ENCODE data around the gene WNT3A. TPM values are rescaled to one million over a fixed set of nuclear protein-coding genes. Genes with fewer than 3 reads are reported as not detected.

Gene WNT3A
- total RNA-seq, 1 donor from 2014 or later: 6.0 TPM

DNA sequence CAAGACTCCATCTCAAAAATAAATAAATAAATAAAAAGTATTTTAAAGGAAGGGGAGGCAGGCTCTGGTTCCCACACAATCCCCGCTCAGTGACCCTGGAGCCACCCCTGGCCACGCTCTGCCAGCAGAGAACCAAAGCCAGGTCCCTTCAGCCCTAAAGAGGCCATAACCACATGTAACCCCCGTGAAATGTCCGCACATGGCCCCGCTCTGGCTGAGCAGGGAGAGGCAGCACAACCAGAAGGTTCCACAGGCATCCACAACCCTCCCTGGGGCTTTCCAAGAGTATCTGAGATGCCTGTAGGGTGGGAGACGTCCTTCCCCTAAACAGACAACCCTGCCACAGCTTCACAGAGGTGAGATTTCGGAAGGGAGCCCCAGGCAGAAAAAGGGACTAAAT is 74.3 kb downstream of the WNT3A start:
- no peak overlapping the region for H3K27ac ChIP-seq
- H3K27me3 ChIP-seq (ENCODE audit: low read depth): no peaks in the 10 kb centered on the region
- peak overlapping the region; percentile 85 for H3K4me3 ChIP-seq
- no peaks in the 10 kb centered on the region for H3K9me3 ChIP-seq
- peaks cover 35% of the 10 kb centered on the region for H3K4me1 ChIP-seq
- no peak for ATAC-seq
- intact Hi-C loops (cut with DNase I): no loop called here
- TF ChIP-seq, protein P1, sequence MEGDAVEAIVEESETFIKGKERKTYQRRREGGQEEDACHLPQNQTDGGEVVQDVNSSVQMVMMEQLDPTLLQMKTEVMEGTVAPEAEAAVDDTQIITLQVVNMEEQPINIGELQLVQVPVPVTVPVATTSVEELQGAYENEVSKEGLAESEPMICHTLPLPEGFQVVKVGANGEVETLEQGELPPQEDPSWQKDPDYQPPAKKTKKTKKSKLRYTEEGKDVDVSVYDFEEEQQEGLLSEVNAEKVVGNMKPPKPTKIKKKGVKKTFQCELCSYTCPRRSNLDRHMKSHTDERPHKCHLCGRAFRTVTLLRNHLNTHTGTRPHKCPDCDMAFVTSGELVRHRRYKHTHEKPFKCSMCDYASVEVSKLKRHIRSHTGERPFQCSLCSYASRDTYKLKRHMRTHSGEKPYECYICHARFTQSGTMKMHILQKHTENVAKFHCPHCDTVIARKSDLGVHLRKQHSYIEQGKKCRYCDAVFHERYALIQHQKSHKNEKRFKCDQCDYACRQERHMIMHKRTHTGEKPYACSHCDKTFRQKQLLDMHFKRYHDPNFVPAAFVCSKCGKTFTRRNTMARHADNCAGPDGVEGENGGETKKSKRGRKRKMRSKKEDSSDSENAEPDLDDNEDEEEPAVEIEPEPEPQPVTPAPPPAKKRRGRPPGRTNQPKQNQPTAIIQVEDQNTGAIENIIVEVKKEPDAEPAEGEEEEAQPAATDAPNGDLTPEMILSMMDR (IDR thresholded peaks at IDR 0.05): no peak
- H3K36me3 ChIP-seq: no peaks in the 10 kb centered on the region
- DNase-seq: peak; percentile 32

DNA sequence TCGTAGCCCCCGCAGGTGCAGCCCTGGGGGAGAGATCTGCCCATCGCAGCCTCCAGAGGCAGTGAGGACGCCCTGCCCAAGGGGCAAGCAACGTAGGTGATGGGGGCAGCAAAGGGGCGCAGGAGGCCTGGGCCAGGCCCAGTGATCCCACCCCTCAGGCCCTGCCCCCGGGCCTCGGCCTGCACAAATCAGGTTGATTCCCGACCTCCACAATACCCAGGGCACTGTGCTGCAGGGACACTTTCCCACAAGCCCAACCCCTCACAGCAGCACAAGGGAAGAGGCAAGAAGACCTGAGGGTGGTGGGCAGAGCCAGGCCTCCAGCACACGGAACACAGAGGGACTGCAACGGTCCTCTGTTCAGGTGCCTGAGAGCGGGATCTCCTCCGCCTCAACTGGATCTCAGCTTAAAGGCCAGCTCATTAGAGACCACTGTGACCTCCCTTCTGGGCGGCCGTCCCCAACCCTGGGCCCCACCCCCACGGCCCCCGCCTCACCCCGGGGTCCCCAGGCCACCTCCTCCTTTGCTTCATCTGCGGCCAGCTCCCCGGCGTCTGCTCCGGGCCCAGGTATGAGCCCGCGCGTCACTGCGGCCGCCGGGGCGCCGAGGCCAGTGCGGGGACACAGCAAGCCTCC is 74.9 kb downstream of the WNT3A start:
- peak; percentile 14 for ATAC-seq
- intact Hi-C loops (cut with DNase I): no loop called here
- peak; percentile 51 for DNase-seq
- H3K4me1 ChIP-seq: peaks cover 40% of the 10 kb centered on the region
- H3K27ac ChIP-seq: peak overlapping the region; percentile 98
- TF ChIP-seq, protein P1 (IDR thresholded peaks at IDR 0.05): no peak
- no peaks in the 10 kb centered on the region for H3K27me3 ChIP-seq (ENCODE audit: low read depth)
- H3K4me3 ChIP-seq: peak overlapping the region; percentile 85
- H3K9me3 ChIP-seq: no peaks in the 10 kb centered on the region
- H3K36me3 ChIP-seq: no peaks in the 10 kb centered on the region

DNA sequence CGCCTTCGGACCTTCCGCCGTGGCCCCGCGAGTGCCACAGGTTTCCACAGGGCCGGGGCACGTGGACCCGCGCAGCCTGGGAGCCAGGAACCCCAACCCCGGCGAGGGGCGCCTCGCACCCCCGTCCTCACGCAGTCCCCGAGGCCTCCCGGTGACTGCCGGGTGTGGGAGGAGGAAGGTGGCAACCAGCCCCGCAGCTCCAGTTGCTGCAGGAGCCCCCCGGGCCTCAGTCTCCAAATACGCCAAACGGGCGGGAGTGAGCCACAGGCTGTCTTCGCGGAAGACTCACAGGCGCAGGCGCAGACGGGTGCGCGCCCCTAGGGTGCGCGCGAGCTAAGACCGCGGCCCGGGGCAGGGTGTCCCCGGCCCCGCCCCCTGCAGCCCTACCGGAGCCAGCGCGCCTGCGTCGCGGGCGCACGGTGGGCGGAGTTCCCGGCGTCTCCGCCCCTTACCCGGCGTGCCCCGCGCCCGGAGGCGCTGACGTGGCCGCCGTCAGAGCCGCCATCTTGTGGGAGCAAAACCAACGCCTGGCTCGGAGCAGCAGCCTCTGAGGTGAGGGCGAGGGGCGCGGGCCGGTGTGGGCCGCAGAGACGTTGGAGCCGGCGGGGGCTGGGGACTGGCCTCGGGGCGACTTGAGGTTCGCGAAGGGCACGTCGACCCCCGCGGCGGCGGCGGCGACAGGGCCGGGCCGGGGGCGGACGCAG is 75.6 kb downstream of the WNT3A start, which contains the start of gene ARF1:
ARF1 (plus strand) TSS at position 495 of the 704 bp plus-strand sequence. CDS start 14,407 bp downstream, outside the sequence.
- Histone ChIP-seq H3K27me3 (ENCODE audit: low read depth) (no peaks in the 10 kb centered on the region), H3K36me3 (no peaks in the 10 kb centered on the region), H3K9me3 (no peaks in the 10 kb centered on the region), H3K4me3 (peak within 1 kb of the TSS; percentile 85), H3K27ac (peak within 1 kb of the TSS; percentile 98), H3K4me1 (peaks cover 47% of the 10 kb centered on the region)
- ATAC-seq (peak; percentile 93 to 97), DNase-seq (peak; percentile 95)
- intact Hi-C loops (cut with DNase I): no loop called here
- TF ChIP-seq, protein P1 (IDR thresholded peaks at IDR 0.05): peak; percentile 33

DNA sequence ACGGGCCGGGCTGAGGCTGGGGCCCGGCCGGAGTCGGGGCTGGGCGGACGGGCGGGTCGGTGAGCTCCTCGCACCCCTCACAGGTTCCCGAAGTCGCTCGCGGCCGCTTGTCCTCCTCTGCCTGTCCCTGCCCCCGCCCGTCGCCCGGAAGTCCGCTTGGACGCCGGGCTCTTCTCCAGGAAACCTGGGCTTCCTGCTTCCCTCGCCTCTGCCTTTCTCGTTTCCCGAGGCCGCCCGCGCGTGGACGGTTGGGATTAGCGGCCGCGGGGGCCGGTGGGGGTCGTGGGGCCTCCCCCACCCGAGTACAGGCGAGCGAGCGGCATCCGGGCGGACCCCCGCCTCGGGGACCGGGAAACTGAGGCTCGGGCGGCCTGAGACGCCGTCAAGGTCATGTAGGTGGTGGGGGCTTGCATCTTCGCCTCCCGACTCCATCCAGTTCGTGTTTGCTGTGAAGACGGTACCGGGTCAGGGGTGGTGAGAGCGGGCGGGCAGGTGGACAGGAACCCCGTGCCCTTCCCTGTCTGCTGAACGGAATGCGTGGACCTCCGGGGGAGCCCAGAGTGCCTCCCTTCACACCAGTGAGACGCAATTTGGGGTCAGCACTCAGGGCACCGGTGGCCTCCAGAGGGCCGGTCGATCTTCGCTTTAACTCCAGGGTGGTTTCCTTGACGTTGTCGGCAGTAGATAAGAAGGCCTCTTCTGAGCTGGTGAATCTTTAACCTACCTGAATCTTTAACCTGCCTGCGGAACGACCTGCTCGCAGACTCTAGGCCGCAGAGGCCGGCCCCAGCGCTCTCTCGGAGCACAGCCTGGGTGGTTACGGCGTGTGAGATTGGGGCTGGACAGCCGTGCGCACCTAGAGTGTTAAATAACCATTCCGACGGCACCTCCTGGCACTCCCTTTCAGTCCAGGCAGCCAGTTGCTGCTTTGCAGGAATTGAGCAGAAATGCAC is 76.4 kb downstream of the WNT3A start:
- H3K4me1 ChIP-seq: peaks cover 55% of the 10 kb centered on the region

More for the DNA sequence above, 76.4 kb downstream of the WNT3A start:
- Histone ChIP-seq H3K36me3 (peaks cover under 1% of the 10 kb centered on the region), H3K27ac (peak overlapping the region; percentile 98), H3K9me3 (no peaks in the 10 kb centered on the region), H3K4me3 (peak overlapping the region; percentile 85), H3K27me3 (ENCODE audit: low read depth) (no peaks in the 10 kb centered on the region)
- DNase-seq (peak; percentile 79), ATAC-seq (peak; percentile 22 to 34)
- intact Hi-C loops (cut with DNase I): no loop called here
- TF ChIP-seq, protein P1 (IDR thresholded peaks at IDR 0.05): no peak
